GM21737 (cell line): Measurements from ENCODE around the gene ABAT.
"Not testable (repeated sequence)": the region's sequence is repeated elsewhere in the genome, so short reads cannot be mapped to it uniquely, and the experiment has no call there.

Experiments
- ATAC-seq: cut with Tn5 transposase; IDR thresholded peaks from one replicate; pipeline ENCODE4 v1.9.1; 2021; ENCODE audit warnings: mild to moderate bottlenecking, moderate library complexity; ENCODE audit not compliant: unreplicated experiment

The ABAT gene

GRCh38 chr16:8648877-8649276 lies 25.5 kb upstream of the ABAT start:
- ATAC-seq: no peak

GRCh38 chr16:8649829-8650554 lies 24.4 kb upstream of the ABAT start:
- ATAC-seq: no peak

- not testable (repeated sequence) for ATAC-seq
These were observed 22.5 kb upstream of the ABAT start for GRCh38 chr16:8651958-8652357.

- no peak for ATAC-seq
These were observed 19.2 kb upstream of the ABAT start for GRCh38 chr16:8655184-8655717.

GRCh38 chr16:8656376-8656775 lies 18.0 kb upstream of the ABAT start:
- no peak for ATAC-seq

GRCh38 chr16:8660841-8661301 lies 13.5 kb upstream of the ABAT start:
- ATAC-seq: no peak

- ATAC-seq: no peak
These were observed 12.7 kb upstream of the ABAT start for GRCh38 chr16:8661703-8662102.

GRCh38 chr16:8663192-8664089 lies 11.0 kb upstream of the ABAT start:
- ATAC-seq: no peak

GRCh38 chr16:8665529-8665928 lies 8.9 kb upstream of the ABAT start:
- no peak for ATAC-seq

- ATAC-seq: no peak
These were observed 6.9 kb upstream of the ABAT start for GRCh38 chr16:8667492-8667891.

GRCh38 chr16:8668113-8668512 lies 6.3 kb upstream of the ABAT start:
- ATAC-seq: no peak

- no peak for ATAC-seq
These were observed 4.9 kb upstream of the ABAT start for GRCh38 chr16:8669481-8669880.

- no peak for ATAC-seq
These were observed 4.3 kb upstream of the ABAT start for GRCh38 chr16:8670014-8670560.

- peak; percentile 33 for ATAC-seq
These were observed 605 bp upstream of the ABAT start for GRCh38 chr16:8673611-8674412.

GRCh38 chr16:8675183-8676159 lies 1.1 kb downstream of the ABAT start:
- ATAC-seq: no peak

- no peak for ATAC-seq
These were observed 1.7 kb downstream of the ABAT start for GRCh38 chr16:8676160-8676547.

- ATAC-seq: no peak
These were observed 2.4 kb downstream of the ABAT start for GRCh38 chr16:8676737-8677375.

GRCh38 chr16:8677481-8677880 lies 3.1 kb downstream of the ABAT start:
- no peak for ATAC-seq
